CD4-positive, alpha-beta T cell treated with Interleukin-12 subunit alpha and Interleukin-12 subunit beta, for 1 hour (primary cell): ENCODE data around the gene NSUN3.
"Not testable (repeated sequence)": the region's sequence is repeated elsewhere in the genome, so short reads cannot be mapped to it uniquely, and the experiment has no call there.

Source experiments
- DNase-seq: peaks from one replicate; pipeline ENCODE4 v3.0.0-alpha.2; 2020

NSUN3 gene

GRCh38 chr3:94069194-94069813 is 6.4 kb downstream of the NSUN3 start:
- DNase-seq, result peak; percentile 39

GRCh38 chr3:94070341-94070911 is 7.6 kb downstream of the NSUN3 start:
- no peak for DNase-seq

GRCh38 chr3:94071713-94072284 is 8.9 kb downstream of the NSUN3 start:
- DNase-seq, result no peak

GRCh38 chr3:94076055-94076454 is 13.2 kb downstream of the NSUN3 start:
- DNase-seq, result no peak

GRCh38 chr3:94080552-94080951 is 17.7 kb downstream of the NSUN3 start:
- peak; percentile 19 for DNase-seq

GRCh38 chr3:94081884-94082283 is 19.0 kb downstream of the NSUN3 start:
- DNase-seq, result no peak

- DNase-seq, result no peak
Measured at GRCh38 chr3:94082391-94082937, 19.6 kb downstream of the NSUN3 start.

- DNase-seq, result no peak
Measured at GRCh38 chr3:94083261-94083660, 20.4 kb downstream of the NSUN3 start.

- no peak for DNase-seq
Measured at GRCh38 chr3:94089126-94089525, 26.3 kb downstream of the NSUN3 start.

- DNase-seq, result no peak
Measured at GRCh38 chr3:94092086-94092485, 29.2 kb downstream of the NSUN3 start.

GRCh38 chr3:94093151-94093550 is 30.3 kb downstream of the NSUN3 start:
- no peak for DNase-seq

- DNase-seq, result no peak
Measured at GRCh38 chr3:94095111-94095510, 32.2 kb downstream of the NSUN3 start.

- no peak for DNase-seq
Measured at GRCh38 chr3:94098452-94098851, 35.6 kb downstream of the NSUN3 start.

GRCh38 chr3:94099311-94099710 is 36.5 kb downstream of the NSUN3 start:
- no peak for DNase-seq

- DNase-seq, result no peak
Measured at GRCh38 chr3:94101860-94102259, 39.0 kb downstream of the NSUN3 start.

GRCh38 chr3:94106268-94106667 is 43.4 kb downstream of the NSUN3 start:
- no peak for DNase-seq

- DNase-seq, result not testable (repeated sequence)
Measured at GRCh38 chr3:94110232-94110631, 47.4 kb downstream of the NSUN3 start.

- no peak for DNase-seq
Measured at GRCh38 chr3:94110854-94111253, 48.0 kb downstream of the NSUN3 start.

GRCh38 chr3:94114666-94115065 is 51.8 kb downstream of the NSUN3 start:
- no peak for DNase-seq

- DNase-seq, result no peak
Measured at GRCh38 chr3:94115482-94115881, 52.6 kb downstream of the NSUN3 start.

GRCh38 chr3:94117729-94118128 is 54.9 kb downstream of the NSUN3 start:
- DNase-seq, result no peak

- no peak for DNase-seq
Measured at GRCh38 chr3:94118390-94118789, 55.5 kb downstream of the NSUN3 start.

GRCh38 chr3:94121161-94121560 is 58.3 kb downstream of the NSUN3 start:
- no peak for DNase-seq

GRCh38 chr3:94127115-94127514 is 64.3 kb downstream of the NSUN3 start:
- DNase-seq, result no peak
